Inflammatory macrophage treated with lipopolysaccharide for 1 hour (primary cell): ENCODE results near the gene SYT7.
A peak's percentile ranks its signal among the peaks of the same experiment; 100 is the strongest.

ENCODE experiments used
- DNase-seq, 2 donors: peaks; one replicate each; pipeline ENCODE4 v3.0.0-alpha.2; 2020 to 2022

Gene SYT7

DNA sequence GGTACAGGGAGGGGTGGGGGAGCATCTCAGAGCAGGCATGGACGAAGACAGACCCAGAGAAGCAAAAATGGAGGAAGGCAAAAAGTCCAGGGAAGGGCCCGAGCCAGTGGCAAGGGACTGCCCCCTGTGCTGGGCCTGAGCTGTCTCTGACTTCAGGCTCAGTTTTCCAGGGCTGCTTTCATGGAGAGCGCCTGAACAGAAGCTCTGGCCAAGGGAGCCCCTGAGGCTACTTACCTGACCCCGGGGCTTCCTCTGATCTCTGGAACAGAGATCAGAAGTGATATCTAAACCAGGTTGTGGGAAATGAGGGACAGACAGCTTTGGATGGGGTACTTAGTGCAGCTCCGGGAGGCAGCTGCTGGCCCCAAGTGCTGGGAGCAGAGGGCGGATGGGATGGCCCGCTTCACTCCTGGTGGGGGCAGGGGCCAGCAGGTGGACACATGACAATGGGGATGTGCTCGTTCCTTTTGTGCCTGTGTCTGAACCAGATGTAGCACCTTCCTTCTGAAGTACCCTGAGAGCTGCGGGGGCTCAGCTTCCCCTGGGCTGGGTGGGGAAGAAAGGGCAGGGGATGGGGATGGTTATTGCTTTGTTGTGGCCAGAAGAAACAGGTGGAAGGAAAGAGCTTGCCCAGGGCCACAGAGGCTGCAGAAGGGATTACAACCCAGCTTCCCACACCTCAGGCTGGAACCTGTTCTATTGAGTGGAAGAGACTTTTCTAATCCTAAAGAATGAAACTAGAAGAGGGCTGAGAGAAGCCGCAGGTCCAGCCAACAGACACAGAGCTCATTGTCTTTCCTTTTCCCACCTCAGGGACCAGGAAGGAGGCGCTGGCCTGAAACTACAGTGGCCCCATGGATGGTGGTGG lies 66.6 kb downstream of the SYT7 start:
- DNase-seq: no peak

DNA sequence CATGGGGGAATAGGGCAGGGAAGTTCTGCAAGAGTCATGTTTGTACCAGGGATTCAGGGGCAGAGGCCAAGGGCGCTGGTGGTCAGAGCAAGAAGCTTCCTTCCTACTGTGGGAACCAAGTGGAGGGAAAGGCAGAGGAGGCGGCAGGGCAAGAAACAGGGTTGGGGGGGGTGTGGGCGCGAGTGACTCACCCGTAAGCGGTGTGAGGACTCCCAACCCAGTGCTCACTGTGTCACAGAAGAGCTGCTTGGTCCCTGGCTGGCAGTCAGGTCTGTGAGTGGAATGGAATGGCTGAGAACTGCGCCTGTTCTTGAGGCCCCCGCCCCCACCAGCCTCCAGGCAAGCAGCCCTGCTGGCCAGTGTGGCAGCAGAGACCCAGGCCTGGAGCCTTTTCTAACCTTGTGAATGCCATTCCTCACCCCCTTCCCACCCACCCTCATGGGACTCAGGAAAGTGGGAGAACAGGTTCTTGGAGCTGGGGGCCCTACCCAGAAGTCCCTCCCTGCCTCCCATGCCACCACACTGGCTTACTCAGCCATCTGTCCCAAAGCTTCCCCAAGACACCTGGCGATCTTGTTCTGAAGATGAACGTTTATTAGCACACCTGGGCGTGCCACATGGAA lies 67.6 kb downstream of the SYT7 start:
- no peak for DNase-seq

GRCh38 chr11:61512435-61512834 lies 68.4 kb downstream of the SYT7 start:
- no peak for DNase-seq

DNA sequence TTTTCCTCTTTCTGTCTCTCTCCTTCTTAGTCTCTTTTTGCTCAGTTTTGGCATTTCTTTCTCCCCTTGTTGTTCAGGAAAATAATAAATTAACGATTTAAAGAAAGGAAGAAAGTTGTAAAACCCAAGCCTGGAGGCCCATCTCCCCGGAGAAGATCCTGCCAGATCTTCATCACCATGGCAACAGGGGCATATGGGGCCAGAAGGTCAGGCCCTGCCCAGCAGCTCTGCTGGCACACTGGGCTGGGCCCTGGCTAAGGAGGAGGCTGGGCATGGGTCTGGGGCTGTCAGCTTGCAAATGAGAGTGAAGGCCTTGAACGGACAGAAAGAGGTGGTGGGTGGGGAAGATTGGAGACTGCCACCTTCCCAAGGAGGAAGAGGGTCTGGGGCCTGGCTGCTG lies 69.5 kb downstream of the SYT7 start:
- no peak for DNase-seq

DNA sequence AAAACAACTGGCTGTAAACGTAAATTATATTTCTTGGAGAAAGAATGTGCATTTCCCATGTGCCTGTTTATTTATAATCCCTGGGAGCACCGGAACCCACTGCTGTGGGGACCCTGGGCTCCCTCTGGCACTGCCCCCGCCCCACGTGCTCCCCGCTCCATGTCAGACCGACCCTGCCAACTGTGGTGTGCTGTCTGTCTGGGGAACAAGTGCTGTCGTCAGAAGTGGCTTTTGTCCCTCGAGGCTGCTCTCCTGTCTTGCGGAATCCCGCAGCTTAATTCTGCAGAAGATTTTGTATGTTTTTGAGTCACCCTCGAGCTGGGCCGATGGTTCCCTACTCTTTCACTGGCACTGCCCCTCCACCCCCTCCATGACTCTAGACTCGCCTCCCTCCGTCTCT lies 69.9 kb downstream of the SYT7 start:
- DNase-seq: no peak

- no peak for DNase-seq
Measured at GRCh38 chr11:61510166-61510919, 70.5 kb downstream of the SYT7 start.

GRCh38 chr11:61509043-61510029 lies 71.5 kb downstream of the SYT7 start:
- DNase-seq: peak; percentile 74 to 76

DNA sequence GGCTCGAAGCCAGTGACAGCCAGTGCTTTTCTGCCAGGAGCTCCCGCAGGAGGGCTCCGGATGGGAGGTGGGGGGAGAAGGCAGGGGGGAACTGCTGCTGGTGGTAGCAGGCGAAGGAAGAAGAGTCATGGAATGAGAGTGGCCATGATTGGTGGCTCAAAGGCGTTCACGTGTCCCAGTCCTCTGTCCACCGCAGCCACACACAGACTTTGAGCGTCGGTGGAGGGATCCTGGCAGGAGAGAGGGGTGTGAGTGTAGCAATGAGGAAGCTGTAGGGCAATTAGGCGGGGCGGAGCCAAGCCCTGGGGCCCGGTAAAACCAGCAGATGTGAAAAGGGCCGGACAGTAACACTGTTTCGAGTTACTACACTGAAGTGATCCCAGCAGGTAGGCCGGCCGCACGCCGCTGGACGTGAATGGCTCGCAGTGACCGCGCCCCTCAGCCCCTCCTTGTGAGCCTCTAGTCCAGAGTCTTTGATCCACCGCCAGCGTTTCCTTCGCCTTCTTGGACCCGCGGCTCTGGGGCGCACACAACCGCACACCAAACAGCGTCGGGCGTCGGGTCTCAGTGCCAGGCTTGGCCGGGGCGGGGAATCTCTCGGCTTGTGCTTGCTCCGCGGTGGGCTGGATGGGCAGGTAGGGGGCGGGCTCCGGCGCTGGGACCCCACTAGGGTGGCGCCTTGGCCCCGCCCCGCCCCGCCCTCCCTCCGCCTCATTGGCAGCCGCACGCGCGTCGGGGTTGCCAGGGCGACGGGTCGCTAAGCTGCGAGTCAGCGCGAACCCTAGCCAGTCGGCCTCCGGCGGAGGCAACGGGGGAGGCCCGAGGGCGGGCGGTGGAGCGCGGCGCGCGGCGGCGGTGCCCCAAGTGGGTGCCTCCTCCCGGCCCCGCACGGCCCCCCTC lies 72.7 kb downstream of the SYT7 start, which contains the start of gene LRRC10B:
LRRC10B (plus strand) TSS at position 788 of the 900 bp plus-strand sequence. CDS start 250 bp downstream, outside the sequence.
- DNase-seq: no peak

- no peak for DNase-seq
Measured at GRCh38 chr11:61507012-61507768, 73.7 kb downstream of the SYT7 start.

- DNase-seq: no peak
Measured at GRCh38 chr11:61505640-61506155, 75.2 kb downstream of the SYT7 start.

GRCh38 chr11:61505106-61505505 lies 75.8 kb downstream of the SYT7 start:
- no peak for DNase-seq

- no peak for DNase-seq
Measured at GRCh38 chr11:61503135-61503770, 77.6 kb downstream of the SYT7 start.

GRCh38 chr11:61502522-61502921 lies 78.4 kb downstream of the SYT7 start:
- DNase-seq: no peak

DNA sequence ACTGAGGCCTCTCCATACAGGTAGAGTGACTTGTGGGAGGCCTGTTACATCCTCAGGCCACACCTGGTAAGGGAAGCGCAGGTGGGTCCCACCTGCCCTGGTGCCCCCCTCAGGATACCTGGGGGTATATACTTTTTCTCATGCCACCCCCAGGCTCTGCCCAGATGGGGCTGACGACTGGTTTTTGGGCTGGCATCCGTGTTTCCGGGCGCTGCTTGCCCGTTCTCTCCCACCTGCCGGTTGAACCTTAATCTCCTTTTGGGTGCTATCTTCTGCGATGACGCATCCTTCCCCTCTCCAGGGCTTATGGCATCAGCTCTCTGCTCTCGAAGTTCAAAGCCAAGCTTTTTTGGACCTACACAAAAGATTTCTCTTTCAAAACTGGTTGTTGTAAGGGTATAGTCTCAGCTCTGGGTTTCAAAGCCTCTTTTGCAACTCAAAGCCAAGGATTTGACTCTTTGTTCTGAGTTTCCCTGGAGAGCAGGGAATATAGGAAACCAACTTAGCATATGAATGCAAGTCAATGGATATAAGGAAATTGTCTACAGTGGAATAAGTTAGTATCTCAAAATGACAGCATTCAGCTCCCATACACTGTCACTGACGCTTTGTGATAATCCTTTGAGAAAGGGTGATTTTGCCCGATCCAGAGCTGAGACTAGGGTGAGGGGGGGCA lies 80.9 kb downstream of the SYT7 start:
- DNase-seq: no peak

- DNase-seq: no peak
Measured at GRCh38 chr11:61498767-61499341, 82.0 kb downstream of the SYT7 start.

DNA sequence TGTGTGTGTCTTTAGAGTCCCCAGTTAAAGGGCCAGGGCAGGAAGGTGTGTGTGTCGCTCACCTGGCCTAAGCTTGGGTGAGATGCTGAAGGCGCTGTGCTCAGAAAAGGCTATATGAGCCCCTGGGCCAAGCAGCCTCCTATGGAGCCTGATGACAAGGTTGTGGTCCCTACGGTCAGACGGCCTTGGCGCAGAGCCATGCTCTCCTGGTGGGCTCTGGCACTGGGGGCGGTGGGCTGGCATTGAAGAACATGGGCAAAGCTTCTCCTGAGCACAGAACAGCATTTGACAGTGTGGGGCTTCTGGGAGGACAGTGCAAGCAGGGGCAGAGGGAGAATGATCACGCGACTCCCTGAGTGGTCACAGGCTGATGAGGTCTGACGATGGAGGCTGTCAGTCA lies 83.0 kb downstream of the SYT7 start:
- no peak for DNase-seq

DNA sequence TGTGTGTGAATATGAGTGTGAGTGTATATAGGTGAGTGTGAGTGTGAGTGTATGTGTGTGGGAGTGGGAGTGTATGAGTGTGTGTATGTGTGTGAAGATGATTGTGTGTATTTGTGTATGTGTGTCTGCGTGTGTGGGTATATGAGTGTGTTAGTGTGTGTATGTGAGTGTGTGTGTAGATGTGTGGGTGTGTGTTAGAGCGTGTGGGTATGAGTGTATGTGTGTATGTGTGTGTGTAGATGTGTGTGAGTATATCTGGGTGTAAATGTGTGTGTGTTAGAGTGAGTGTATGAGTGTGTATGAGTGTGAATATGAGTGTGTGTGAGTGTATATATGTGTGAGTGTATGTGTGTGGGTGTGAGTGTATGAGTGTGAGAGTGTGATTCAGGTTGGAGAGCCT lies 83.4 kb downstream of the SYT7 start:
- no peak for DNase-seq

- DNase-seq: no peak
Measured at GRCh38 chr11:61496602-61497400, 84.1 kb downstream of the SYT7 start.
